Esophagus muscularis mucosa (tissue), 3 donors: ENCODE data around the gene PCSK6.

ENCODE experiments used
- CTCF ChIP-seq, 3 experiments: fragments of 200-600 bp in 2 of 3; fragments of 450-650 bp in 1 of 3; sonication (generic) in 2 of 3; IDR thresholded peaks; one replicate each; pipeline ENCODE4 v1.5.1; 2017 to 2019; ENCODE audit warnings: antibody characterized with exemption in 3 of 3, mild to moderate bottlenecking in 2 of 3, moderate library complexity in 1 of 3
- POLR2AphosphoS5 ChIP-seq, 2 donors: sonication (generic); formaldehyde crosslinking; IDR thresholded peaks; one replicate each; pipeline ENCODE4 v1.6.1; 2017; ENCODE audit warnings: antibody characterized with exemption in 2 of 2

DNA sequence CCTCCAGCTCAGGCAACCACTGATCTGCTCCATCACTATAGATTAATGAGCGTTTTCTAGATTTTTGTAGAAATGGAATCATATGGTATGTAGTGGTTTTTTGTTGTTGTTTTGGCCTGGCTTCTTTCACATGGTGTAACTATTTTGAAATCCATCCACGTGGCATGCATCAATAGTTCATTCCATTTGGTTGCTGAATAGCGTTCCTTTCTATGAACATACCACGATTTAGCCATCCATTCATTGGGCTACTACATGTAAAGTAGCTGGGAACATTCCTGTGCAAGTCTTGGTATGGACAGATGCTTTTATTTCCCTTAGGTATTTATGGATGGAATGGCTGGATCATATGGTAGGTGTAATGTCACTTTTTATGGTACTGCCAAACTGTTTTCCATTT lies 227.0 kb downstream of the PCSK6 start:
- TF ChIP-seq POLR2AphosphoS5 (IDR thresholded peaks at IDR 0.05) (no peak), CTCF (IDR thresholded peaks at IDR 0.05) (no peak)
